OCI-LY7 (cell line): ENCODE measurements around the gene RAB3C.

ENCODE experiments used
- CTCF ChIP-seq: fragments of 200-600 bp; sonication (generic); conservative IDR thresholded peaks from 2 replicates; pipeline ENCODE4 v1.5.1; 2014; ENCODE audit warnings: mild to moderate bottlenecking, antibody characterized with exemption, low read length, moderate library complexity, mixed read lengths
- EZH2phosphoT487 ChIP-seq: fragments of 200-600 bp; sonication (generic); IDR thresholded peaks from 2 replicates; pipeline ENCODE4 v1.6.1; 2018; ENCODE audit warnings: low read depth, borderline replicate concordance, mild to moderate bottlenecking, mixed run types, antibody characterized with exemption, low read length, moderate library complexity, mixed read lengths

GRCh38 chr5:58786035-58786434 lies 203.2 kb downstream of the RAB3C start:
- TF ChIP-seq CTCF (no peak), EZH2phosphoT487 (no peak)
